DMS153 treated with DMSO at 0.1 percent for 48 hours (cell line): ENCODE measurements around the gene ZNF12.

Experiments used
- DNase-seq: peaks from one replicate; lab custom pipeline; 2025; ENCODE audit not compliant: unreplicated experiment; lab: John Stamatoyannopoulos, UW

ZNF12 gene

DNA sequence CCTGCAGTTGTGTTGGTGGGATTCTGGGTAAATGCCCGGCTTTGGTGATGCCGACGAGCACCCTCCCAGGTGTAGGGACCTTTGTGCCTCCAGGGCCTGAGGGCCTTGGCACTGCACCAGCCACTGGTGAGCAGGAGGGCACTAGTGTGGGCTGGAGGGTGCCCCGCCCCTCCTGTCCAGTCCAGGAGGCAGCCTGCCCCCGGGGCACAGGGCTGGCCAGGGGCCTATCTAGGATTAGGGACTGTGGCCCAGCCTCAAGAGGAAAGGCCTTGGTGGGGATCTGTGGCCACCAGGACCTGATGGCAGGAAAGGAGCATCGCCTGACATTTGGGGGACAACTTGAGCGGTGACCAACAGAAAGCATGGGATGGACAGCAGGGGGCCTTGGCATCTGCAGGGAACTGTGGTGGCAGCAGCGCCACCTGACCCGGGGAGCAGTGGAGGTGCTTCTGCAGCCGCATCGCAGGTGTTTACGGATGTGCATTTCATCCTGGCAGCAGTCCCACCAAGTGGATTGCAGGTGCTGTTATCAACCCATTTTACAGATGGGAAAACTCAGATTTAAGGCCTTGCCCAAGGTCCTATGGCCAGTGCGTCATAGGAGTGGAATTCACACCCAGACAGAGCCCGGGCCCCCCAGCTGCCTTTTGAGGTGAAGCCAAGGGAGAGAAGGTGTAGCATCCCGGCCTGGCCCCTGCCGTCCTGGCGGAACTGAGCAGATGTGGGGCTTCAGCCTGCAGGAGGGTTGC, 58.5 kb downstream of the ZNF12 start:
- no peak for DNase-seq

DNA sequence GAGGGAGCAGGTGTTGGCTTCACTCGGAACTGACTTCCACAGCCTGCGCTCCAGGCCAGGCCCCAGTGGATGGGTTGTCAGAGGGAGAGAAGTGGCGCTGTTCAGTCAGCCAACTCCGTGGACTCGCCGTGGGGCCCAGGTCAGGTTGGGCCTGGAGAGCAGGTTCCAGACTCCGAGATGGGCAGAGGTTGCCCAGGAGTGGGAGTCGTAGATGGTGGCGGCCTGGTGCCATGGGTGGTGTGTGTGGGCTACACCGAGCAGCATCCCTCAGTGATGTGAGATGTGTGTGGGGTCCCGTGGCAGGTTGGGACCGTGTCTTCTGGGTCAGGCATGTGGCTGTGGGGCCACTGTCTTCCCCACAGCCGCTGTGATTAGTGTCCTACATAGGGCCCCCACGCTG, 59.2 kb downstream of the ZNF12 start:
- no peak for DNase-seq

DNA sequence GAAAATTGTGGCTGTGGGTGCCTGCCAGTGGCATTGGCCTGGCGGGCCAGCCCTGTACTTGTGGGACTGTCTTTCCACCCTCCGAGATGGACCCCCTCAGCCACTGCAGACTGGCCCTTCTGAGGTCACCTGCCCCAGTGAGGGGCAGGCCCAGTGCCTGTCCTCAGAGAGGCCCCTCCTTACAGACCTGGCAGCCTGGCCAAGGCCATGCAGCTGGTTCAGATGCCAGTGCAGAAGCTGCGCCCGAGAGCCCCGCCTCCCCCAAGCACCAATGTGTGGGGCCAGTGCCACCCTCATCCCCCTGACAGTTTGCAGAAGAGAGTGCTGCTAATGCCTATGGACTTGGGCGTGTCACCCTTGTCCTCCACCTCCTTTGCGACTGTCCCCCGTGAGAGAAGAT, 59.7 kb downstream of the ZNF12 start:
- DNase-seq: no peak

DNA sequence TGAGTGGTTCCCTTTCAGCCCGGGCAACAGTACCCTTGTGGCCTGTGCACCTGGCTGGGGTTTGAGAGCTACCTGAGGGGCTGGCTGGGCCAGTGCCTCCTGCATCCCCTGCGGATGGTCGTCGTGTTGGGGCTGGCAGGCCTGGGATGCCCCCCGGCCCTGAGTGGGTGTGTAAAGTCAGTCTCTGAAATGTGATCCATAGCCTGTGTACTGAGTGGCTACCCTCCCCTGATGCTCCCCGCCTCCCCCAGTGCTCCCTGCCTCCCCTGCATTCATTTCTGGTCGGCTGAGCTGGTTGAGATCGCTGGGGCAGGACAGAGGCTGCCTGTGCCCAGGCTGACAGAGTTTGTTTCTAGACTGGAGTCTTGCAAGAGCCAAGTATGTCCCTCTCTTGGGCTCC, 60.3 kb downstream of the ZNF12 start:
- no peak for DNase-seq

DNA sequence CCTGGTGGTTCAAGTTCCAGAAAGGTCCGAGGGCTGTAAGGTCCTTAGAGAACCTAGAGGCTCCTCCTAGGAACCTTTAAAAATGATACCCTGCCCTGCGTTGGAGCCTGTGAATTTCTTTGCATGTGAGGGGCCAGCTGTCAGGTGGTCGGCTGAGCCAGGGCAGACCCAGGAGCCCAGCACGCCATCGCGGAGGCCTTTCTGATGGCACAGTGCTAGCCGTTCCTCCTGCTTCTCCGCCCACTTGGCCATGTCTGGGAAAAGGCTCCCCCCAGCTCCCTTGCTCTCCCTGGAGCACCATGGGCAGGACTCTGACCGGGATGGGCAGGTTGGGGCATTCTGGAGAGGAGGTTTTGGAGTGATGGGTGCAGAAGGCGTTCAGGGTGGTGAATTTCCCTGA, 62.0 kb downstream of the ZNF12 start:
- DNase-seq: no peak

DNA sequence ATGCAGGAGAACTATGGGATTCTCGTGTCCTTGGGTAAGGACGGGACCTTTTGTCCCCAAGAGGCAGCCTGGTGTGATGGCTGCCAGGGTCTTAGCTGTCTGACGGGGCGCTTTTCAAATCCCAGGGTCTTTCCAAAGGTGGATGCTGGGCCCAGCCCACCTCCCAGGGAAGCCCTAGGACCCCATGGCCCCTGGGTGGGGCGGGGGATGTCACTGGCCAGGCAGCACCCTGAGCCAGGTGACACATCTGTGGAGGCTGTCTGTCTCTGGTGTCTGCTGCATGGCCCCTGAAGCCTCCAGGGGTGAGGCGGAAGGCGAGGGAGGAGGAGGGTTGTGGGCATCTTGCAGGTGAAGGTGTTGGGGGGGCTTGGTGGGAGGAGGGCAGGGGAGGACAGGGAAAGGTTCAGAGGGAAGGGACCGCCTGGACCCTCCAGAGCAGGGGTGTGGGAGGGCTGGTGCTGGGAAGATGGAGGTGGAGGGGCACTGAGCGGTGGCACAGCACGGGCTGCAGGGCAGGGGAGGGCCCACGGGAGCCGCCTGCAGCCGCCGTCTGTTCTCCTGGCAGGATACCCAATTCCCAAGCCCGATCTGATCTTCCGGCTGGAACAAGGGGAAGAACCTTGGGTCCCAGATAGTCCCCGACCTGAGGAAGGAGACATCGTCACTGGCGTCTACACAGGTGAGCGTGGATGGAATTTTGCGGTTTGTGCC, 62.7 kb downstream of the ZNF12 start:
- no peak for DNase-seq

DNA sequence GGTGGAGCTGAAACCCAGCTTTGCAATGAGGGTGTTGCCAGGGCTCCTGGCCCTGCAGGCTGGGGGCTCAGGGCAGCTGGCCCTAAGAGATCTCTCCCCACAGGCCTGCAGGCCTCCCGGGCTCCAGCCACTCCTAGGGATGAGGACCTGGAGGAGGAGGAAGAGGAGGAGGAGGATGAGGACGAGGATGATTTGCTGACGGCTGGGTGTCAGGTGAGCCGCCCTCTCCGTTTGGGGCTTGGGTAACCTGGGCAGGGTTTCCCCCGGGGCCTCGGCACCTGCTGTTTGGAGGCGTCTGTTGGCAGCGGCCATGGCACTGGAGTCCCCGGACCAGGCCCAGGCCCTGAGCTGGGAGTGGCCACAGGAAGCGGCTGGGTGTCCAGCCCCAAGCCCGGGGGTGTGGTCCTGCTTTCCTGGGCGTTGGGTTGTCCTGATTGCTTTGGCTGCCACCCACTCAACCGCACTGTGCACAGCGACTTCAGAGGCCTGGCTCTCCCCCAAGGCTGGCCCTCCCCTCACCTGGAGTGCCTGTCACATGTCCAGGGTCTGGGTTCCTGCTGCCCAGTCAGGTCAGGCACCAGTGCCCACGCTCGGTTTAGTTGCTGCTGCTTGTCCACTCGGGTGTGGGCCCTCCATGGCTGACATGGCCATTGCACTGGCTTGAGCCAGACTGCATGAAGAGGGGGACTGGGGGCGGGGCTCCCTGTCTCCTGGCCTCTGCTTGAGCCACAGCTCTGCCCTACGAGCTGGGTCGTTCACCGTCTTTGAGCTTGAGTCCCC, 63.7 kb downstream of the ZNF12 start:
- DNase-seq: no peak

DNA sequence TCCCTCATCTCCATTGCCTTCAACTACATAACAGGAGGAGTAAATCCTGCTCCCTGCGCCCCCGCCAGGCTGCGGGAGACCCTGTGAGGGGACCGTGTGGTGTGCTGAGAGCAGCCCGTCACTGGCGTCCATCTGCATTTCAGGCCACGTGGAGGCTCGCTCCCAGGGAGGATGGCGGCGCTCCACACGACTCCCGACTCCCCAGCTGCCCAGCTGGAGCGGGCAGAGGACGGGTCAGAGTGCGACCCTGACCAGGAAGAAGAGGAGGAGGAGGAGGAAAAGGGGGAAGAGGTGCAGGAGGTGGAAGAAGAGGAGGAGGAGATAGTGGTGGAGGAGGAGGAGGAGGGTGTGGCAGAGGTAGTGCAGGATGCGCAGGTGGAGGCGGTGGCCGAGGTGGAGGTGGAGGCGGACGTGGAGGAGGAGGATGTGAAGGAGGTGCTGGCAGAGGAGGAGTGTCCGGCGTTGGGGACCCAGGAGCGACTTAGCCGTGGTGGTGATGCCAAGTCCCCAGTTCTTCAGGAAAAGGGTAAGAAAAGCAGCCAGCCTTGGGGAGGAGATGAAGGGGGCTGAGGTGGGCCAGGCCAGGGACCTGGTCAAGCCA, 64.4 kb downstream of the ZNF12 start:
- no peak for DNase-seq

DNA sequence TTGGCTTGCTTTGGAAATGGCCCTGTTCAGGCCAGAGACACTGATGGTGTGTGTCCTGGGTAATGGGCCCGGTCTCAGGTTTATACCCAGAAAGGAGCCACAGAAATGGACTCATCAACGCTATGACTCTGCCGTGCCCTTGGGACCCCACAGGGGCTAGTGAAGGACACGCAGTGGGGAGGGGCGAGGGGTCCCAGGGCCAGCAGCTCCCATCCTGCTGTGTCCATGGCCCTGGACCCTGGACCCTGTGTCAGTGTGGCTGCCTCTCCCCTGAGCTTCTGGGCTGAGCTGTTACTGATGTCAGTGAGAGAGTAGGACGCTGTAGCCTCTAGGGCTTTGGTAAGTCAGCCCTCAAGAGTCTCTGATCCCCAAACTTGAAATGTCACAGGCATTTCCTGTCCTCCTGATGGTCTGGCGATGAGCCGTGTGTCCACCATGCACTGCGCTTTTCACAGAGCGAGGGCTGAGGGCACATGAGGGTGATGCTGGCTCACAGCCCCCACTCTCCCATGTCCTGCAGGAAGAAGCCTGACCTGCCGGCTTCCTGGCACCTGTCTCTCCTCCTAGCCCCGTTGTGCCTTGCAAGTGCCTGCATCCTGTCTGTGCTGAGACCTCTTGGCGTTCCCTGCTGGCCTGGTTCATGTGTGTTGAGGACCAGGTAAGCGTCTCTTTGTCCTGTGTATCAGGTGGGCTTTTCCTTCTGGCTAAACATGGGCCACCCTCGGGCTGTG, 65.3 kb downstream of the ZNF12 start:
- DNase-seq: no peak

DNA sequence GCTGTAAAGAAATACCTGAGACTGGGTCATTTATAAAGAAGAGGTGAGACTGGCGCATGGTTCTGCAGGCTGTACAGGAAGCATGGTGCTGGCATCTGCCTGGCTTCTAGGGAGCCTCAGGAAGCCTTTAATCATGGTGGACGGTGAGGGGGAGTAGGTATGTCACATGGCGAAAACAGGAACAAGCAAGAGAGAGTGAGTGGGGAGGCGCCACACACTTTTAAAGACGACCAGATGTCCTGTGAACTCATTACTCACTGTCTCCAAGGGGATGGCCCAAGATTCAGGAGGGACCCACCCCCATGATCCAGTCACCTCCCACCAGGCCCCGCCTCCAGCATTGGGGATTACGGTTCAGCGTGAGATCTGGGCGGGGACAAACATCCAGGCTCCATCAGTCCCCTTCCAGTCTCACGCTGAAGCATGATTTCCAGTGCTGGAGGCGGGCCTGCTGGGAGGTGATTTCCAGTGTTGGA, 66.5 kb downstream of the ZNF12 start:
- no peak for DNase-seq

DNA sequence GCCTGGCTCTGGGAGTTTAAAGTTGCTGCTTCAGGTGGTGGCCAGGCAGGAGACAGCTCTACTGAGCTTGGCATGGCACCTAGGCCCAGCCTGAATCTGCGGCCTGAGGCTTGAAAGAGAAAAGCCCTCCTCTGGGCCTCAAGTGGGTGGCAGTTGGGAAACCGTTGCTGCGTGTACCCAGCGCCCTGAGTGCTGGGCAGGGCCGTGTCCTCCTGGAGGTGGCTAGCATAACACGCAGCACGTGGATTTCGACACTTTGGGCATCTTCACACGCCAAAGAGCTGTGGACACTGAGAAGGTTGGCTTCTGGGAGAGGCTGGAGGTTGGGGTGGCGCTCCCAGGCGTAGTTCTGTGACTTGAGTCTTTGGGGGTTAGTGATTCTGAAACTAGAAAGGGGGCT, 67.1 kb downstream of the ZNF12 start:
- no peak for DNase-seq

DNA sequence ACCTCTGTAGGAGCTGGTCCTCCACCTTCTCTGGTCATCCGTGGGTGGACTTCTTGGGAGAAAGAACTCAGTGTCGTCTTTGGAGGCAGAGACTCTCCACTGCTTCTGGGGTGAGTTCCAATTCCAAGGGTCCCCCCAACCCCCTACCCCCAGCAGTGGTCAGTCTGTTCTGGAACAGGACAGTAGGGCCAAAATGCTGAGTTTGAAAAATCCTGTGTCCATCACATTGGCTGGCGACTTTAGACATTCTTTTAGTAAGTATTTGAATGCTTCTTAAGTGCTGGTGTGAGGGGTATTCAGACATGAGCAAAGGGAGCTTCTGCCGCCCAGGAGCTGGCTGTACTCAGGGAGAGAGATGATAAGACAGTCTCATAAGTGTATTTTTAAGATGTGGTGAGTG, 67.7 kb downstream of the ZNF12 start:
- no peak for DNase-seq
